GM12873 (cell line): ENCODE measurements around the gene RFC2.

ENCODE experiments used
- CTCF ChIP-seq: IDR thresholded peaks from 2 replicates; pipeline ENCODE4 v1.5.1; 2012; ENCODE audit warnings: low read depth, mild to moderate bottlenecking, moderate library complexity, low read length, control low read depth; ENCODE audit not compliant: insufficient read depth; ENCODE audit errors: missing control alignments

Gene RFC2

GRCh38 chr7:74203956-74204618, 50.1 kb downstream of the RFC2 start:
- no peak for TF ChIP-seq CTCF

GRCh38 chr7:74202841-74203556, 51.2 kb downstream of the RFC2 start:
- TF ChIP-seq CTCF, result peak; percentile 52

DNA sequence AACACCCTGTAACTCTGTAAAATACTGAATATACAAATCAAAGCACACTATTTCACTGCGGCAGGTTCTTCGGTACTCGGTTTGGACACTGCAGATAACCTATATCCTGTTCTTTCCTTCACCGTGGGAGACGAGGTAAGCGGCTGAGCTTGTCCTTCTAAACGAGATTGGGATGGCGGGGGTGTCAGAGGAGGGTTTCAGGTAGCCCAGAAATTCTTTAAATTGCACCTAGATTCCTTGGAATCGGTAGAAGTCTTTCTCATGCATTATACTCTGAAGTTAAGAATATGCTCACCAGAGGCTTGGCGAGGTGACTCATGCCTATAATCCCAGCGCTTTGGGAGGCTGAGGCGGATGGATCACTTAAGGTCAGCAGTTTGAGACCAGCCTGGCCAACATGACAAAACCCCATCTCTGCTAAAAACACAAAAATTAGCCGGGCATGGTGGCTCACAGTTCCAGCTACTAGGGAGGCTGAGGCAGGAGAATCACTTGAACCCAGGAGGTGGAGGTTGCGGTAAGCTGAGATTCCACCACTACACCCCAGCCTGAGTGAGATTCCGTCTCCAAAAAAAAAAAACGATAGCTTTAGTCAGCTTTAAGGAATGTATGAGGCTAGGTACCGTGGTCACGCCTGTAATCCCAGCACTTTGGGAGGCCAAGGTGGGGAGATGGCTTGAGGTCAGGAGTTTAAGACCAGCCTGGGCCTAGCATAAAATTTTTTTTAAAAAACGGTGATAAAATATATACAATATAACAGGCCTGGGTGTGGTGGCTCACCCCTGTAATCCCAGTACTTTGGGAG, 54.4 kb downstream of the RFC2 start:
- TF ChIP-seq CTCF, result no peak

GRCh38 chr7:74197449-74198124, 56.6 kb downstream of the RFC2 start:
- TF ChIP-seq CTCF, result no peak

DNA sequence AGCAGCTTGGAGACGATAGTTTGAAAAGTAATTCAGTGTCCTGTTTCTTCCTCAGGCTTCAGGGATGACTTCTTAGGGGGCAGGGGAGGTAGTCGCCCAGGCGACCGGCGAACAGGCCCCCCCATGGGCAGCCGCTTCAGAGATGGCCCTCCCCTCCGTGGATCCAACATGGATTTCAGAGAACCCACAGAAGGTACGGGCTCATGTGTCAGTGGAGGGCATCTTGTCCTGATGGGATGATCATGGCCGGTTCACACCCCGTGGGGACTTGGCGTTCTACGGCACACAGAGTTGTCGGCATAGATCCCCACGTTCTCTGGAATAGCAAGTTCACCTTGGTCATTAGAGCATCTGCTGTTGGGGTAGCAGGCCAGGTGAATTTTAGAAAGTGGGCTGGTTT, 59.5 kb downstream of the RFC2 start:
- no peak for TF ChIP-seq CTCF

- no peak for TF ChIP-seq CTCF
Observed at GRCh38 chr7:74193913-74194312, 60.3 kb downstream of the RFC2 start.
